ENCODE measurements around the gene CCDC182.
A peak's percentile ranks its signal among the peaks of the same experiment; 100 is the strongest.

CCDC182 gene

GRCh38 chr17:57745242-57745641, at the start of gene CCDC182:
Gene CCDC182 (minus strand): TSS chr17:57745299. CDS start chr17:57745272, 27 bp downstream.
- DNase-seq = no peak

- DNase-seq = no peak
Observed at GRCh38 chr17:57794841-57795240, 49.7 kb upstream of the CCDC182 start.

DNA sequence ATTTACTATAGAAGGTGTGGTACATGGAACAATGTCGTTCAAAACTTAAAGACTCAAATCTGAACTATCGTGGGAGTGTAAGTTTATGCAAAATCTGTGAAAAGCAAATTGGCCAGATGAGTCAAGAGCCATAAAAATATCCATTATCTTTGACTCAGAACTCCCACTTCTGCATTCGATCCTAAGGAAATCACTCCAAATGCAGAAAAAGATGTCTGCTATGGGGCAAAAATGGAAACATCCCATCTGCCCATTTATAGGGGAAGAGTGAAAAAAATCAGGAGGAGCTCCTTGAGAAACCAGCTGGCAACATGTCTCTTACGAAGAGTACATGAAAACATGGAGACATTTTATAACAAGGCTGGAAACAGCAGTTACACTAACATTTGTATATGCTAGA, 43.6 kb upstream of the CCDC182 start:
- DNase-seq = no peak

GRCh38 chr17:57785022-57785421, 39.9 kb upstream of the CCDC182 start:
- DNase-seq = no peak

DNA sequence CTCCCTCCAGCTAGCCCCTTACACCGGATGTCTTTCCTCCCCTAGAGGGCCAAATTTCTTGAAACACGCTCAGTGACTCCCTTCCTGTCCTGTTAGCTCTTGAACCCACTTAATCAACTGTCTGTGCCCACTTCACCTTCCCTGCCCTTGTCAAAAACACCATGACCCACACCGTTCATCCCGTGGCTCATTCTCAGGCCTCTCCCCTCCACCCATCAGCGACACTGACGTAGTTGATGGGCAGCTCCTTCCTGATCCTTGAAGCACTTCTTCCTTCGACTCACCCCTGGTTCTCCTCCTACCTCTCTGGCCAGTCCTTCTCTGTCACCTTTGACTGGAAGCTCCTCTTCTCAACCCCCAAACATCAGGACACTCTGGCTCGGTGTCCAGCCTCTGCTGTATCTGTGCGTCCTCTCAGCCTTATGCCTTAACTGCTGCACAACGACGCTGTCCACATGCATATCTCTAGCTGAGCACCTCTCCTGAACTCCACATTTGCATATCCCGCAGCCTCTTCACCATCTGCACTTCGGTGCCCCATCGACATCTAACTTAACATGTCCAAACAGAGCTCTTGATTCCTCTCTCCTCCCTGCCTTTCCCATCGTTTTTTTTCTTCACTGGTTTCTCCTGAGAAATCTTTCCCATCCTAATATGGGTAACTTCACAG, 39.3 kb upstream of the CCDC182 start:
- no peak for DNase-seq

GRCh38 chr17:57783338-57783742, 38.2 kb upstream of the CCDC182 start:
- DNase-seq = peak; percentile 95

DNA sequence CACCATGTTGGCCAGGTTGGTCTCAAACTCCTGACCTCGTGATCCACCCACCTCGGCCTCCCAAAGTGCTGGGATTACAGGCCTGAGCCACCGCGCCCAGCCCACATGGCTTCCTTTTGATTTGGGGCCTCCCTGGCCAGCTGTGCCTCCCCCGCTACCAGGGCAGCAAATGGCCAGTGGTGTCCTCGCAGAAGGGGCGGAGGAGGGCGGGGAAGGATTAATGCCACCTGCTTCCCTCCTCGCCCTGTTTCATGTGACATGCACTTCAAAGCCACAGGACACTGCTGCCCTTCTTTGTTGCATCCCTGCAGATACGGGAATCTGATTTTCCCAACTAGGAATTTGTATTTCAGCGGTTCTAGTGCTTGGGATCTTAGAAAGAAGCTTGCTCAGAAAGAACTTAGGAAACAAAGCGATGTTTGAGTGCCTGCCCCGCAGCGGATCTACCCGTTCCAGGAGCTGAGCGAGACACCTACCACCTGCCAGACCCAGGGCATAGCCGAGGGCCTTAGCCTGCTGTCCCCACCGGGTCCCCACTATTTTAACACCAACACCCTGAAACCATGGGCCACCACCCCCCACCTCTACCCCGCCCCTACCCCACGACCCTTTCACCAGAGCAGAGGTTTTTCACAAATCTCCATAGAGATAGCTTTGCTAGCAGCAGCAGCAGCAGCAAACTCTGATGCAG, 37.7 kb upstream of the CCDC182 start:
- DNase-seq = no peak

DNA sequence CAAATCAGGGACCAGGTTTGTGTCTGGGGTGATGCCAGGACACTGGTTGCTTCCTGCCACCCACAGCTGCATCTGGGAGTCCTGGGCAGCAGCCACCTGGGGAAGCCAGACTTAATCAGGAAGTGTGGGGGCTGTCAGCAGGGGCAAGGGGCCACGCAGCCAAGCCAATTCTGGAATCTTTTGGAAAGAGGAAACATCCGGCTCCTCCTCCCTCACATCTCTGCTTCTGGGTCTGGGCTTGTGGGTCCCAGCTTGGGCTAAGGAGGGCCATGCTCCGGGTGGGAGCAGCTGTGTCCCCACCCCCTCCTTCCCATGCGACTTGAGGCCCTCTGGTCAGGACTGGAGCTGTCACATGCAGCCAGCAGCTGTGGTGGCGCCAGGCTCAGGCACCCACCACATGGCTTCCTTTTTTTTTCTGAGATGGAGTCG, 37.0 kb upstream of the CCDC182 start:
- no peak for DNase-seq

- DNase-seq = no peak
Observed at GRCh38 chr17:57781386-57782061, 36.4 kb upstream of the CCDC182 start.

- DNase-seq = no peak
Observed at GRCh38 chr17:57779706-57780105, 34.6 kb upstream of the CCDC182 start.

DNA sequence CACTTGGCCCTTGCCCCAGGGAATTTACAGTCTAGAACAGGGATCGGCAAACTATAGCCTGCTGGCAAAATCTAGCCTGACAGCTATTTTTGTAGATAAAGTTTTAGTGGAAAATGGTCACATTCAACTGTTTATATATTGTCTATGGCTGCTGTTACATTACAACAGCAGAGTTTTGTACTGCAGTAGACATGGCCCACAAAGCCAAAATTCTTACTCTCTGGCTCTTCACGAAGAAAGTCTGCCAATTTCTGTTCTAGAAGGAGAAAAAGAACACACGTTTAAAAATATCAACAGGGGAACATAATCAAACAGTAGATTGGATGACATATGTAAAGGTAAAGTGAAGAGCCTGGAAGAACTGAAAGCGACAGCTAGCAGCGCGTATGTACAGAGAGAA, 33.2 kb upstream of the CCDC182 start:
- no peak for DNase-seq

GRCh38 chr17:57776366-57776765, 31.3 kb upstream of the CCDC182 start:
- DNase-seq = no peak

- no peak for DNase-seq
Observed at GRCh38 chr17:57774872-57775271, 29.8 kb upstream of the CCDC182 start.

DNA sequence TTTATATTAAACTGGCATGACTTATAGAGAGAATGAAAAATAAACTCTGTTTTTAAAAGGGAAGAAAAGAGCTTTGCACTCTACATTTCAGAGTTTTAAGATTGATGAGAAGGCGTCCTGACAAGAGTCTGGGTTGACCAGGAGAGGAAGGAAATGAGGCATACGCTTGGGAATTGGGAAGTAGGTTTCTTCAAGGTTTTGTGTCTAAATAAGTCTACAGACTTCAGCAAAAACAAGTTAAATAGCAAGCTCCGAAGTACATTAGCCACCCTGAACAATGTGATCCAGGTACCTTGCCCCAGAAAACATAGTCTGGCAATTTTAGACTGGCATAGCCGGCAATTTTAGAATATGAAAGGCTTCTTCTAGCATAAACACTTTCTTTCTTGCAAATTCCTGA, 28.5 kb upstream of the CCDC182 start:
- DNase-seq = no peak

- DNase-seq = no peak
Observed at GRCh38 chr17:57772774-57773173, 27.7 kb upstream of the CCDC182 start.

DNA sequence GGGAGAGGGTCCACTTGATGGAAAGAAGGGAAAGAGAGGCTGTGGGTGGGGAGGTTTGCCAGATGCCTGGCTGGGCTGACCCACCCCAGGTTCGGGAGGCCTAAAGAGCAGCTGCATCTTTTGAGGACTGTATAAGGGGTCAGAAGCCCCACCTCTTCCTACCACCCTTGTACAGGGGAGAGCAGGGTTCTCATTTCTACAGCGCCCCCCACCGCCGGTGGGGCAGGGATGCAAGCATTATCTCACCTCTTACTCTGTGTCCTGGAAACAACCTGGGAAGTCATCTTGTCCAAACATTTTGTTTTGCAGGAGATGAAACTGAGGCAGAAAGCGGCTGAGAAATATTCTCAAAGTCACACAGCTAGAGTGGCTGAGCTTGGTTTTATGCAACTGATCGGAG, 22.5 kb upstream of the CCDC182 start:
- no peak for DNase-seq

- DNase-seq = no peak
Observed at GRCh38 chr17:57766318-57766943, 21.3 kb upstream of the CCDC182 start.

DNA sequence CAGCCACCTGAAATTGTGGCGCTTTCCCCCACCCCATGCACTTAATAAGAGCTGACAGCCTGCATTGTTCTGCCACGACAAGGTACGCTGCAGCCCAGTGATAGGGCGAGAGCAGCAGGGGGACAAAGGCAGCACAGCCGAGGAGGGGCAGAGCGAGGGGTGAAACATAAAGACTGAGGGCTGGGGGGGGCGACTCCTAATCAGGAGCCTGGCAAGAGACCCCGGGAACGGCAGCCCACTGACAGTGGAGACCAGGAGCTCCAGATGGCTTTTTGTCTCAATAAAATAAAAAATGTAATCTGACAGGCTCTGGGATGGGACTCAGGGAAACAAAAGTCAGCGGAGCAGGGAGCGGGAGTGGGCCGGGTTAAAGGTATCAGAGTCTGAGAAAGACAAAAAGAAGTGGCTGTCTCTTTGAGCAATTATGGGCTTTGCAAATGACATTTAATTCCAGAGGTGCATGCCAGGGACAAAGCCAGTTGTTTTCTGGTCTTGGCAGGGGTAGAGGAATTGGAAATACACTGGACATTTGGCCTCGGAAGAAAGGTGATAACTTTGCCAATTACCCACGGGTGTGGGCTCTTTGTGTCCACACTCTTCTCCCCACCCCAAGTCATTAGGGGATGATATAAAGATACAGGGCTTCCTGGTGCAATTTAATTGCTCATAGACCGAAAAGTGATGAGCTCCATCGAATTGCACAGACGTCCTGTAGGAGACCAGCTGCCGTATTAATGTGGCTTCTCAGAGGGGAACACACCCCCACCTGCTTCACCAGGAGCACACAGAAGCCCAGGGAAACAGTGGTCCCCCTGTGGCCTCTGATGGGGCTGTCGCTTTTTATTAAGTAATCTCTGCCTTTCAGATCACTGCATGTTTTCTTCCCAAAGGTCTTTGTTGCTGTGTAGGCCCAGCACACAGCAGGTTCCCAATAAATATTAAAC, 17.6 kb upstream of the CCDC182 start:
- DNase-seq = no peak

GRCh38 chr17:57761887-57762286, 16.8 kb upstream of the CCDC182 start:
- DNase-seq = no peak

DNA sequence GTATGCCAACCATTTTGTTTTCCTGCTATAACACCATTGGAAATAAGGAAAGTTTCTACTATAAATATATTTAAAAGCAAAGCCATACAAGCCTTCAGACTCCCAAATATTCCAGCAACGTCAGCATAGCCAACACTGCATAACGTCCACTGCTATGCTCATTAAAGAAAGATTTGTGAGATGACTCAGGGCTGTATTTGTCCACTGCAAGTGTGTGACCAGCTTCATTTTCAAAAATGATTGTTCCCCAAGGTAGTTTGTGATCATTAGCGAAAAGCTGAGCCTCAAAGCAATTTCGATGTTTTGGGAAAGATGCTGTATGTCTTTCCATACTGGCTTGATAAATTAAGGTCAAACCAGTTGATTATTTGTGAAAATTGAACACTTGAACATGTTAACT, 14.9 kb upstream of the CCDC182 start:
- DNase-seq = no peak

DNA sequence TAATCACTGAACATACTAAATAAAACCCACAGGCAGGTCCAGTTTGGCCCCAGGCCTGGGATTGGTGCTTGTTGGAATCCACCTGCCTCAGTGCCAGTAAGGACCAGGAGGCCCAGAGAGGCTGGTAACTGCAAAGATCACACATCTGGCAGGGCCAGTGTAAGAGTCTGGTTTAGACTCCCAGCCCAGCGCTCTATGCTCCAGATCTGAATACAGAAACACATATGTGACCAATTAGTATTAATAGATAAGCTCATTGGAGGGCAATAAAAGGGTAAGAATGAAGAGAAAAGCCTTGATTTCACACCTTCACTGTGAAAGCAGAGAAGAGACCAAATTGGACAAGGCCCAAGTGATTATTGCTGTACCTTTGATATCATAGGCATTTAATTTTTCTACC, 13.6 kb upstream of the CCDC182 start:
- no peak for DNase-seq

DNA sequence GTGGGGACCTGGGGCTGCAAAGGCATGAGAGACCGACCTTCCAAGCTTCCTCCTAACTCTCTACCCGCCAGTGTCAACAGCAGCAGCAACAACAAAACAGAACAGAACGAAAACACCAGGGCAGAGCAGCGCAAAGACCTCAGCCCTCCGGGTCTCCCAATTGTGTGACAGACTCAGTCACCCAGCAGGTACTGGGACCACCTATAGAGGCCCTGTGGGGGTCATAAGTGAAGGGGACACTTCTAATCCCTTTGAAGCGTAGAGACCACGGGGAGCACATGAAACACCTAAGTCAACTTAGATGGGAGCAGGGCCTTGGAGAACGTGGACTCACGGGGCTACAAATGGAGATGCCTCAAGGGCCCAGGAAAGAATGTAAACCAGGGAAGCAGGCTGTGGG, 12.6 kb upstream of the CCDC182 start:
- no peak for DNase-seq

- DNase-seq = no peak
Observed at GRCh38 chr17:57756951-57757350, 11.9 kb upstream of the CCDC182 start.

Measured in activated CD8-positive, alpha-beta memory T cell treated with anti-CD3 and anti-CD28 coated beads, Interleukin-2, amount 50 U/mL, for 48 hours (primary cell).